Measurements from ENCODE around the gene SLC29A4.

DNA sequence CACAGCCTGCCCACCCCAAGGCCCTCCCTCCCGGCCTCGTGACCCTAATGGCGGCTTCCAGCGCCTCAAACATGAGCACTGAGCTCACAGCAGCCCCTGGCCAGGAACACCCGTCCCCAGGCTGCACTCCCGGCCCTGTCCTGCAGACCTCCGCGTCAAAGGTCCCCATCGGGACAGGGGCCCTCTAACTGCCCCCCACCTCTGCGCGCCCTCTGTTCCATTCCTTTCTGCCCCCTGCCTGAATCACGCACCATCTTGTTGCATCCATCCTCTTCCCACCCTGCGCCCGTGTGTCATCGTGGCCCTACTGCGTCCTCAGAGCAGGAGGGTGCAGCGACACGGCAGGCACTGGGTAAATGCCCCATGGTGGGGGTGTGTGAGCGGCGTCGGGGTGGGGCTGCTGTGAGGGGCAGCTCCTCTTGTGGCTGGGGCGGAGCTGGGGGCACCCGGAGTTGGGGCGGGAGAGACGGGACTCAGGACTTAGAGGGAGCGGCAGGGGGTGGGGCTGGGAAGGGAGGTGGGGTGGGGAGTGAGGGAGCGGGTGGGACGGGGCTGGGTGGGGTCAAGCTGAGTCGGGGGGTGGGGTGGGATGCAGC lies 13.4 kb downstream of the SLC29A4 start:
- no peak for TF ChIP-seq POLR2AphosphoS5 (IDR thresholded peaks at IDR 0.05; ENCODE audit: low read depth, low read length)
- no peak for TF ChIP-seq POLR2A (IDR thresholded peaks at IDR 0.05; ENCODE audit: low read depth, low read length)
- no peak for TF ChIP-seq TAF1 (IDR thresholded peaks at IDR 0.05; ENCODE audit: borderline replicate concordance, low read depth, low read length)
